Tracheal epithelial cell (primary cell): Measurements from ENCODE around the gene RHD. TPM values are rescaled to one million over a fixed set of nuclear protein-coding genes. Genes with fewer than 3 reads are reported as not detected.

Experiments
- total RNA-seq: library from RNA; depleted of rRNA; stranded (reverse); fragments of >200 nt; gene quantifications from 2 replicates; pipeline ENCODE4 v1.2.1, GENCODE V29; 2014

Gene RHD
- total RNA-seq = not detected in 2 replicates

GRCh38 chr1:25272238-25272637 is at the start of gene RHD:
TSS of gene RHD (plus strand) at chr1:25272509. CDS start at chr1:25272548, 39 bp downstream.

GRCh38 chr1:25232027-25232865 is 40.1 kb upstream of the RHD start, which contains the start of gene SYF2:
TSS of gene SYF2 (minus strand) at chr1:25232502. CDS start at chr1:25232467, 35 bp downstream.

GRCh38 chr1:25247024-25247828 is 25.1 kb upstream of the RHD start, which contains the start of gene RSRP1:
TSS of gene RSRP1 (minus strand) at chr1:25247454. CDS start at chr1:25246963, 491 bp downstream.

GRCh38 chr1:25338188-25338981 is 66.1 kb downstream of the RHD start, which contains the start of gene TMEM50A:
TSS of gene TMEM50A (plus strand) at chr1:25338334. CDS start at chr1:25340487, 2,153 bp downstream.

Other genes starting within 250 kb of the RHD start
- 34.5 and 42.6 TPM in 2 replicates for gene SYF2, start 40.0 kb upstream of the RHD start, total RNA-seq
- 71.1 and 76.7 TPM in 2 replicates for gene RSRP1, start 25.1 kb upstream of the RHD start, total RNA-seq
- 78.0 and 95.2 TPM in 2 replicates for gene TMEM50A, start 65.8 kb downstream of the RHD start, total RNA-seq
- 0.48 and 3.6 TPM in 2 replicates for gene RHCE, start 148.3 kb downstream of the RHD start, total RNA-seq
- gene MACO1, start 158.4 kb downstream of the RHD start, total RNA-seq = 16.4 and 16.6 TPM in 2 replicates